Uterus (tissue), 4 donors: ENCODE data around the gene EXD1. TPM values are rescaled to one million over a fixed set of nuclear protein-coding genes. Genes with fewer than 3 reads are reported as not detected.
"Not testable (repeated sequence)": the region's sequence is repeated elsewhere in the genome, so short reads cannot be mapped to it uniquely, and the experiment has no call there.

Source experiments
- DNase-seq, 2 donors: peaks; one replicate each; pipeline ENCODE4 v3.0.0-alpha.2; 2019 to 2020
- H3K27ac ChIP-seq, 2 donors: fragments of 200-600 bp; sonication (generic); 1 replicate in 1 of 2; 2 replicates in 1 of 2; pipeline ENCODE4 v1.5.1; 2016 to 2018
- H3K27me3 ChIP-seq, 2 donors: fragments of 200-600 bp; sonication (generic); one replicate each; pipeline ENCODE4 v1.5.1; 2018 to 2019; ENCODE audit warnings: control low read depth in 1 of 2
- H3K36me3 ChIP-seq, 2 donors: fragments of 200-600 bp; sonication (generic); one replicate each; pipeline ENCODE4 v1.5.1; 2019; ENCODE audit warnings: control low read depth in 1 of 2
- H3K4me1 ChIP-seq, 2 donors: fragments of 200-600 bp; sonication (generic); one replicate each; pipeline ENCODE4 v1.5.1; 2018 to 2019; ENCODE audit warnings: control low read depth in 1 of 2
- H3K4me3 ChIP-seq, 2 donors: fragments of 200-600 bp; sonication (generic); 1 replicate in 1 of 2; 2 replicates in 1 of 2; pipeline ENCODE4 v1.5.1; 2018 to 2019; ENCODE audit warnings: mild to moderate bottlenecking in 1 of 2
- H3K9me3 ChIP-seq, 2 donors: fragments of 200-600 bp; sonication (generic); one replicate each; pipeline ENCODE4 v1.5.1; 2019; ENCODE audit warnings: control low read depth in 1 of 2
- POLR2A ChIP-seq, 2 donors: fragments of 450-650 bp; IDR thresholded peaks; one replicate each; pipeline ENCODE4 v1.6.1; 2016; ENCODE audit warnings: antibody characterized with exemption in 2 of 2, mild to moderate bottlenecking in 1 of 2, moderate library complexity in 1 of 2
- intact Hi-C: fragments of 100-400 bp; cut with DNase I; formaldehyde crosslinking; loops from one replicate; pipeline ENCODE4 v1.15.1; 2023; ENCODE audit warnings: low total_unique reads
- total RNA-seq, 4 donors: library from RNA; depleted of rRNA in 3 of 4; stranded (reverse); fragments of >200 nt in 3 of 4; gene quantifications; one replicate each; pipeline versions ENCODE4 v1.1.0 to v1.2.4, GENCODE V29; 2014 to 2023
- TF ChIP-seq, protein P1 (sequence below), 4 experiments: fragments of 200-600 bp in 2 of 4; fragments of 450-650 bp in 2 of 4; sonication (generic) in 2 of 4; IDR thresholded peaks; one replicate each; pipeline ENCODE4 v1.5.1; 2016 to 2019; ENCODE audit warnings: antibody characterized with exemption in 4 of 4, mild to moderate bottlenecking in 2 of 4, moderate library complexity in 1 of 4
- donor health status: DM: yes; HTN: yes; CAD: no.

Gene EXD1
- total RNA-seq, 4 donors from 2014 or later: not detected

DNA sequence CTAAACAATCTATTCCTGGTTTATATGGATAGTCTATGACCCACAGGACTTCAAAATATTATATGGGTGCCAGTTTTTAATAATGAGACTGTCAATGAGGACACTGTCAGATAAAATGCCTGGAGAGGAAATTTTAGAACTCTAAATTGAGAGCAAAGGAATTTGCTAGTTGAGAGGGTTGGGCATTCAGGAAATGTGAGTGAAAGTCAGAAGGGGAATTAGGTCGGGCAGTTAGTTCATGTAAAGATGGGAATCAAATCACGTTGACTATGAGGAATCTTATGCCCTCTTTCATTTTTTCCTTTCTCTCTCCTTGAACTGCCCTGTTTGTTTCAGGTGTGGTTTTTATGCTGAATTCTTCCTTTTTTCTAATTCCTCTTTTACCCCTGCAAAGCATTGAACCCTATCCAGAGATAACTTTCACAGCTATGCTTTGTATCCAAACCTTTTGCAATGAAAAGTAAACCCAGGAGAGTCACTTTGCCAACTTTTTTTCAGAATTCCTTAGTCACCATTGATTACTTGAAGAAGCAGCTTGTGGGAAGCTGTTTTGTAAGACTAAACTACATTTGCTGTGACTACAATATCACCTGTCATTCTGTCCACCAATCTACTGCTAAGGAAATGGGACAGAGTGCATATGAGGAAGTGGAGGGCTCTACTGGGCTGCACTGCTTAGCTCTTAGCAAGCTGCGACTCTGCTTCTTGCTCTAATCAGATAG is 28.4 kb upstream of the EXD1 start:
- Histone ChIP-seq H3K4me3 (no peak overlapping the region), H3K27me3 (no peaks in the 10 kb centered on the region), H3K36me3 (no peaks in the 10 kb centered on the region), H3K27ac (no peak overlapping the region), H3K4me1 (no peaks in the 10 kb centered on the region), H3K9me3 (no peaks in the 10 kb centered on the region)
- TF ChIP-seq, protein P1, sequence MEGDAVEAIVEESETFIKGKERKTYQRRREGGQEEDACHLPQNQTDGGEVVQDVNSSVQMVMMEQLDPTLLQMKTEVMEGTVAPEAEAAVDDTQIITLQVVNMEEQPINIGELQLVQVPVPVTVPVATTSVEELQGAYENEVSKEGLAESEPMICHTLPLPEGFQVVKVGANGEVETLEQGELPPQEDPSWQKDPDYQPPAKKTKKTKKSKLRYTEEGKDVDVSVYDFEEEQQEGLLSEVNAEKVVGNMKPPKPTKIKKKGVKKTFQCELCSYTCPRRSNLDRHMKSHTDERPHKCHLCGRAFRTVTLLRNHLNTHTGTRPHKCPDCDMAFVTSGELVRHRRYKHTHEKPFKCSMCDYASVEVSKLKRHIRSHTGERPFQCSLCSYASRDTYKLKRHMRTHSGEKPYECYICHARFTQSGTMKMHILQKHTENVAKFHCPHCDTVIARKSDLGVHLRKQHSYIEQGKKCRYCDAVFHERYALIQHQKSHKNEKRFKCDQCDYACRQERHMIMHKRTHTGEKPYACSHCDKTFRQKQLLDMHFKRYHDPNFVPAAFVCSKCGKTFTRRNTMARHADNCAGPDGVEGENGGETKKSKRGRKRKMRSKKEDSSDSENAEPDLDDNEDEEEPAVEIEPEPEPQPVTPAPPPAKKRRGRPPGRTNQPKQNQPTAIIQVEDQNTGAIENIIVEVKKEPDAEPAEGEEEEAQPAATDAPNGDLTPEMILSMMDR (IDR thresholded peaks at IDR 0.05): no peak
- no peak for TF ChIP-seq POLR2A (IDR thresholded peaks at IDR 0.05)
- intact Hi-C loops: no loop called here
- no peak for DNase-seq

DNA sequence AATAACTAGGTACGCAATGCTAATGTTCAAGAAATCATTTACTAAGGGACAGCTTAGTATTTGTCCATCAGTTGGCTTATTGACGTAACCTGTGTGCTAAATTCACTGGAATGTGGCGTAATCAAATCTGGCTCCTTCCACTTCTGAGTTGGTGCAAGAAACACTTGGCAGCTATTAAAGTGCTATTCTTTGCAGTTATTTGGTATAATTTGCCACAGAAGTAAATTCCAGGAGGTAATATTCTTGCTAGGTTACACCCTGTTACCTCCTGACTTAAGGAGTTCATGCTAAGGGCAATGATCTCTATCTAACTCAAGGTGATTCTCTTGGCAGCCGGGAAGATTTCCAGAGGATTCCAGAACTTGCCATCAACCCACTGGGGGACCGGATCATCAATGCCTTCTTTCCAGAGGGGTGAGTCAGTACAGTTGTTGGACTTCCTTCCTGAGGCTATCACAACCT is 26.1 kb upstream of the EXD1 start:
- TF ChIP-seq, protein P1 (IDR thresholded peaks at IDR 0.05): no peak
- no peak for TF ChIP-seq POLR2A (IDR thresholded peaks at IDR 0.05)
- Histone ChIP-seq H3K27ac (no peak overlapping the region), H3K36me3 (no peaks in the 10 kb centered on the region), H3K9me3 (no peaks in the 10 kb centered on the region), H3K4me3 (no peak overlapping the region), H3K27me3 (no peaks in the 10 kb centered on the region), H3K4me1 (no peaks in the 10 kb centered on the region)
- no peak for DNase-seq
- intact Hi-C loops: no loop called here

DNA sequence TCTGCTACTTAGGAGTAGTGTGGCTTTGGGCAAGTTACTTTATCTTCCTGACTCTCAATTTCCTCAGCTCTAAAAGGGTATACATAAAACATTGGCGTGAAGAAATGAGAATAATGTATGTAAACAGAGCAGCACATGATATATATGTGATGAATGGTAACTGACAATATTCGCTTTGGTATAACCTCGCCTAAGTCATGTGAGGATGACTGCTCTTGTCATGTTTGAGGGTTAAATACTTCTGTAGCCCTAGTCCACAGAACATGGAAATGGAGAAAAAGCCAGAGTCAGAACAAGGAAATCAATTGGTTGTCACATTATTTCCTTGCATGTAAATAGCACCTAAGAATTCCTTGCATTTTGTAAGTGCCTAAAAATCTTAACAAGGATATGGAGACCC is 25.5 kb upstream of the EXD1 start:
- TF ChIP-seq, protein P1 (IDR thresholded peaks at IDR 0.05): no peak
- TF ChIP-seq POLR2A (IDR thresholded peaks at IDR 0.05): no peak

DNA sequence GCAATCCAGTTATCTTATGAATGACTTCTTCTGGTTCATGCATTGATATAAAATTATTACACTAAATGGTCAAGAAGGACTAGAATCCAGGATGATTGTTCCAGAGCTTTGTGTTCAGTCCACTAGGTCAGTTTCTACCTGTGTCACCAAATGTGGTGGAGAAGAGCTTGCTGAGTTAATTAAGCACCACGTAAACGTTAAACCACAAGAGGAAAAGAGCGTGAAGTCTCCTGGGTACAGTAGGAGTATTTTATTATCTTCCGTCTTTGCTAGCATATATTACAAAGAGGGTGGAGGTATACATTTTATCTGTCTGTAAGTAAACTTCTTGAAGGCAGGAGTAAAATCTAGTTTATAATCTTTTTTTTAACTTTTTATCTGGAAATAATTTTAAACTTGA is 24.0 kb upstream of the EXD1 start:
- no peak overlapping the region for H3K4me3 ChIP-seq
- H3K27ac ChIP-seq: no peak overlapping the region
- intact Hi-C loops: no loop called here
- H3K9me3 ChIP-seq: no peaks in the 10 kb centered on the region
- DNase-seq: no peak
- TF ChIP-seq, protein P1 (IDR thresholded peaks at IDR 0.05): no peak
- TF ChIP-seq POLR2A (IDR thresholded peaks at IDR 0.05): no peak
- no peaks in the 10 kb centered on the region for H3K36me3 ChIP-seq
- H3K4me1 ChIP-seq: no peaks in the 10 kb centered on the region
- H3K27me3 ChIP-seq: no peaks in the 10 kb centered on the region

More for the DNA sequence above, 25.5 kb upstream of the EXD1 start:
- Histone ChIP-seq H3K27me3 (no peaks in the 10 kb centered on the region), H3K36me3 (no peaks in the 10 kb centered on the region), H3K4me3 (no peak overlapping the region), H3K4me1 (no peaks in the 10 kb centered on the region), H3K9me3 (no peaks in the 10 kb centered on the region), H3K27ac (no peak overlapping the region)
- intact Hi-C loops: no loop called here
- no peak for DNase-seq

DNA sequence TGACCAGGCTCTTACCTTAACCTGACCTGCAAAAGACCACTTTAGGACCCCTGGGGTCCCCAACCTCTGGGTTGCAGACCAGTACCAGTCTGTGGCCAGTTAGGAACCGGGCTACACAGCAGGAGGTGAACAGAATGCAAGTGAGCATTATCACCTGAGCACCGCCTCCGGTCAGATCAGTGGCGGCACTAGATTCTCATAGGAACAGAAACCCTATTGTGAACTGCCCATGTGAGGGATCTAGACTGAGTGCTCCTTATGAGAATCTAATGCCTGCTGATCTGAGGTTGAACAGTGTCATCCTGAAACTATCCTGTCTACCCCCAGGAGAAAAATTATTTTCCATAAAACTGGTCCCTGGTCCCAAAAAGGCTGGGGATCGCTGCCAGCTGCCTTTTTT is 20.9 kb upstream of the EXD1 start:
- TF ChIP-seq, protein P1 (IDR thresholded peaks at IDR 0.05): no peak
- no peak for TF ChIP-seq POLR2A (IDR thresholded peaks at IDR 0.05)
- intact Hi-C loops: no loop called here

DNA sequence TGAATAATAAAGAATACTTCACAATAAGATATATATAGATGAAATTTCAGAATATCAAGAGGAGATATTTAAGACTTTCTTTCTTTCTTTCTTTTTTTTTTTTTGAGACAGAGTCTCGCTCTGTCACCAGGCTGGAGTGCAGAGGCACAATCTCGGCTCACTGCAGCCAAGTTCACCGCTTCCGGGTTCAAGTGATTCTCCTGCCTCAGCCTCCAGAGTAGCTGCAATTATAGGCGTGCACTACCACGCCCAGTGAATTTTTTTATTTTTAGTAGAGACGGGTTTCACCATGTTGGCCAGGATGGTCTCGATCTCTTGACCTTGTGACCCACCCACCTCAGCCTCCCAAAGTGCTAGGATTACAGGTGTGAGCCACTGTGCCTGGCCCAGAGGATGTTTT is 20.2 kb upstream of the EXD1 start:
- H3K27me3 ChIP-seq, H3K4me3 ChIP-seq, H3K9me3 ChIP-seq, DNase-seq, H3K4me1 ChIP-seq, H3K36me3 ChIP-seq, intact Hi-C loops, H3K27ac ChIP-seq: not testable (repeated sequence)

More for the DNA sequence above, 20.9 kb upstream of the EXD1 start:
- H3K27ac ChIP-seq: no peak overlapping the region
- H3K9me3 ChIP-seq: no peaks in the 10 kb centered on the region
- no peaks in the 10 kb centered on the region for H3K27me3 ChIP-seq
- no peak overlapping the region for H3K4me3 ChIP-seq
- DNase-seq: no peak
- no peaks in the 10 kb centered on the region for H3K4me1 ChIP-seq
- no peaks in the 10 kb centered on the region for H3K36me3 ChIP-seq
